AG09309 (cell line): Measurements from ENCODE around the gene HECW1.

Source experiments
- DNase-seq: peaks from one replicate; pipeline ENCODE4 v3.0.0-alpha.2; 2010; ENCODE audit warnings: low read depth
- H3K4me3 ChIP-seq: 2 replicates; pipeline ENCODE4 v1.5.1; 2011; ENCODE audit warnings: mild to moderate bottlenecking, low read depth, low read length, moderate library complexity; ENCODE audit not compliant: control insufficient read depth
- CTCF ChIP-seq: IDR thresholded peaks from 2 replicates; pipeline ENCODE4 v1.5.1; 2011; ENCODE audit warnings: mild to moderate bottlenecking, low read depth, low read length, inconsistent platforms; ENCODE audit not compliant: insufficient read depth, control insufficient read depth; ENCODE audit errors: missing control alignments

HECW1 gene

GRCh38 chr7:43248553-43248952 is 136.1 kb downstream of the HECW1 start:
- no peak for DNase-seq
- TF ChIP-seq CTCF = no peak
- H3K4me3 ChIP-seq = peak overlapping the region; percentile 30

GRCh38 chr7:43248961-43249822 is 136.7 kb downstream of the HECW1 start:
- TF ChIP-seq CTCF = no peak
- no peak for DNase-seq
- peak overlapping the region; percentile 30 for H3K4me3 ChIP-seq

GRCh38 chr7:43249823-43250145 is 137.3 kb downstream of the HECW1 start:
- H3K4me3 ChIP-seq = no peak overlapping the region
- DNase-seq = no peak
- no peak for TF ChIP-seq CTCF

- H3K4me3 ChIP-seq = no peak overlapping the region
- TF ChIP-seq CTCF = peak; percentile 94
- peak; percentile 67 for DNase-seq
These were observed 148.8 kb downstream of the HECW1 start for GRCh38 chr7:43260980-43261878.

GRCh38 chr7:43265139-43265538 is 152.7 kb downstream of the HECW1 start:
- no peak overlapping the region for H3K4me3 ChIP-seq
- DNase-seq = no peak
- TF ChIP-seq CTCF = no peak

- DNase-seq = no peak
- no peak for TF ChIP-seq CTCF
- H3K4me3 ChIP-seq = no peak overlapping the region
These were observed 161.7 kb downstream of the HECW1 start for GRCh38 chr7:43273939-43274719.
